ENCODE results near the gene LRMDA. TPM values are rescaled to one million over a fixed set of nuclear protein-coding genes. Genes with fewer than 3 reads are reported as not detected.

Gene LRMDA
- total RNA-seq, 2 donors from 2014 or later, result not detected

- H3K27ac Mint-ChIP-seq, result no peak overlapping the region
- no peak for DNase-seq (ENCODE audit: low spot score in 2 of 2)
- no peak for ATAC-seq
- no peaks in the 10 kb centered on the region for H3K36me3 Mint-ChIP-seq
- H3K9me3 Mint-ChIP-seq, result no peaks in the 10 kb centered on the region
Measured at GRCh38 chr10:76309741-76310587, 878.5 kb downstream of the LRMDA start.

- ATAC-seq (no peak), DNase-seq (ENCODE audit: low spot score in 2 of 2) (no peak)
- no peaks in the 10 kb centered on the region for H3K9me3 Mint-ChIP-seq
- no peaks in the 10 kb centered on the region for H3K36me3 Mint-ChIP-seq
- H3K27ac Mint-ChIP-seq, result no peak overlapping the region
Measured at GRCh38 chr10:76310588-76311080, 879.2 kb downstream of the LRMDA start.

- DNase-seq (ENCODE audit: low spot score in 2 of 2), result no peak
- Mint-ChIP-seq H3K36me3 (no peaks in the 10 kb centered on the region), H3K27ac (peak overlapping the region in 1 of 2 donors; percentile 10), H3K9me3 (no peaks in the 10 kb centered on the region)
- peak in 1 of 2 donors; percentile 71 for ATAC-seq
Measured at GRCh38 chr10:76311752-76312636, 880.6 kb downstream of the LRMDA start.

- no peak overlapping the region for H3K27ac Mint-ChIP-seq
- peaks cover 0 to 6% of the 10 kb centered on the region in 2 donors for H3K36me3 Mint-ChIP-seq
- no peak for ATAC-seq
Measured at GRCh38 chr10:76315240-76315639, 883.8 kb downstream of the LRMDA start.

GRCh38 chr10:76316234-76316633, 884.8 kb downstream of the LRMDA start:
- ATAC-seq, result no peak
- no peak for DNase-seq (ENCODE audit: low spot score in 2 of 2)
- Mint-ChIP-seq H3K36me3 (peaks cover 0 to 6% of the 10 kb centered on the region in 2 donors), H3K9me3 (no peaks in the 10 kb centered on the region), H3K27ac (no peak overlapping the region)

More at GRCh38 chr10:76315240-76315639, 883.8 kb downstream of the LRMDA start:
- DNase-seq (ENCODE audit: low spot score in 2 of 2), result no peak
- no peaks in the 10 kb centered on the region for H3K9me3 Mint-ChIP-seq

GRCh38 chr10:76317078-76317477, 885.7 kb downstream of the LRMDA start:
- Mint-ChIP-seq H3K36me3 (peaks cover 0 to 6% of the 10 kb centered on the region in 2 donors), H3K27ac (no peak overlapping the region), H3K9me3 (no peaks in the 10 kb centered on the region)
- ATAC-seq (no peak), DNase-seq (ENCODE audit: low spot score in 2 of 2) (no peak)

GRCh38 chr10:76318211-76318610, 886.8 kb downstream of the LRMDA start:
- no peak overlapping the region for H3K27ac Mint-ChIP-seq
- ATAC-seq, result no peak

GRCh38 chr10:76319661-76320060, 888.2 kb downstream of the LRMDA start:
- H3K9me3 Mint-ChIP-seq, result no peaks in the 10 kb centered on the region
- no peak for ATAC-seq
- H3K27ac Mint-ChIP-seq, result no peak overlapping the region

More at GRCh38 chr10:76318211-76318610, 886.8 kb downstream of the LRMDA start:
- H3K9me3 Mint-ChIP-seq, result no peaks in the 10 kb centered on the region
- H3K36me3 Mint-ChIP-seq, result peaks cover 0 to 6% of the 10 kb centered on the region in 2 donors
- DNase-seq (ENCODE audit: low spot score in 2 of 2), result no peak

GRCh38 chr10:76324283-76324682, 892.9 kb downstream of the LRMDA start:
- Mint-ChIP-seq H3K36me3 (no peaks in the 10 kb centered on the region), H3K9me3 (no peaks in the 10 kb centered on the region), H3K27ac (peak overlapping the region in 1 of 2 donors; percentile 7)
- DNase-seq (ENCODE audit: low spot score in 2 of 2) (no peak), ATAC-seq (no peak)

More at GRCh38 chr10:76319661-76320060, 888.2 kb downstream of the LRMDA start:
- no peak for DNase-seq (ENCODE audit: low spot score in 2 of 2)
- H3K36me3 Mint-ChIP-seq, result peaks cover 0 to 6% of the 10 kb centered on the region in 2 donors

GRCh38 chr10:76327441-76327840, 896.0 kb downstream of the LRMDA start:
- Mint-ChIP-seq H3K27ac (no peak overlapping the region), H3K9me3 (peaks cover 0 to 3% of the 10 kb centered on the region in 2 donors), H3K36me3 (no peaks in the 10 kb centered on the region)
- no peak for DNase-seq (ENCODE audit: low spot score in 2 of 2)
- no peak for ATAC-seq

GRCh38 chr10:76328348-76328747, 896.9 kb downstream of the LRMDA start:
- Mint-ChIP-seq H3K9me3 (peaks cover 0 to 6% of the 10 kb centered on the region in 2 donors), H3K36me3 (no peaks in the 10 kb centered on the region), H3K27ac (no peak overlapping the region)
- no peak for DNase-seq (ENCODE audit: low spot score in 2 of 2)
- no peak for ATAC-seq

GRCh38 chr10:76329891-76330575, 898.6 kb downstream of the LRMDA start:
- H3K9me3 Mint-ChIP-seq, result peaks cover 0 to 6% of the 10 kb centered on the region in 2 donors
- no peaks in the 10 kb centered on the region for H3K36me3 Mint-ChIP-seq
- no peak overlapping the region for H3K27ac Mint-ChIP-seq
- ATAC-seq (no peak), DNase-seq (ENCODE audit: low spot score in 2 of 2) (no peak)

GRCh38 chr10:76331742-76332141, 900.3 kb downstream of the LRMDA start:
- Mint-ChIP-seq H3K9me3 (peaks cover 0 to 6% of the 10 kb centered on the region in 2 donors), H3K36me3 (no peaks in the 10 kb centered on the region), H3K27ac (no peak overlapping the region)
- ATAC-seq (no peak), DNase-seq (ENCODE audit: low spot score in 2 of 2) (no peak)

GRCh38 chr10:76333326-76333725, 901.9 kb downstream of the LRMDA start:
- no peaks in the 10 kb centered on the region for H3K36me3 Mint-ChIP-seq
- no peak for DNase-seq (ENCODE audit: low spot score in 2 of 2)
- H3K9me3 Mint-ChIP-seq, result peaks cover 0 to 11% of the 10 kb centered on the region in 2 donors
- no peak for ATAC-seq
- H3K27ac Mint-ChIP-seq, result no peak overlapping the region

- Mint-ChIP-seq H3K9me3 (peaks cover 0 to 11% of the 10 kb centered on the region in 2 donors), H3K36me3 (no peaks in the 10 kb centered on the region), H3K27ac (no peak overlapping the region)
- ATAC-seq, result no peak
- DNase-seq (ENCODE audit: low spot score in 2 of 2), result no peak
Measured at GRCh38 chr10:76333796-76334195, 902.4 kb downstream of the LRMDA start.

GRCh38 chr10:76334255-76334654, 902.8 kb downstream of the LRMDA start:
- no peaks in the 10 kb centered on the region for H3K36me3 Mint-ChIP-seq
- H3K9me3 Mint-ChIP-seq, result peaks cover 0 to 11% of the 10 kb centered on the region in 2 donors
- DNase-seq (ENCODE audit: low spot score in 2 of 2), result no peak
- no peak overlapping the region for H3K27ac Mint-ChIP-seq
- ATAC-seq, result no peak
